H1 (cell line): ENCODE results near the gene CLASP2. TPM values are rescaled to one million over a fixed set of nuclear protein-coding genes. Genes with fewer than 3 reads are reported as not detected.
A peak's percentile ranks its signal among the peaks of the same experiment; 100 is the strongest.

Experiments used
- CTCF ChIA-PET: fragments of 300-600 bp; sonication (Branson Sonifier 250); formaldehyde crosslinking; loops from one replicate; lab custom pipeline; 2021; ENCODE audit not compliant: partially characterized antibody; lab: Charles Lee
- POLR2A ChIA-PET: fragments of 300-600 bp; sonication (Branson Sonifier 250); formaldehyde crosslinking; loops from one replicate; lab custom pipeline; 2021; ENCODE audit warnings: inconsistent platforms; ENCODE audit not compliant: partially characterized antibody; lab: Charles Lee
- DNase-seq, 2 experiments: peaks; one replicate each; pipeline versions ENCODE4 v3.0.0 to v3.0.0-alpha.2; 2010 to 2022; ENCODE audit warnings: low spot score in 2 of 2, low read depth in 1 of 2, mixed read lengths in 1 of 2
- FAIRE-seq: peaks from 2 replicates; lab custom pipeline; 2011; peaks lifted over from hg19 to GRCh38; lab: Jason Lieb, UNC
- H2AFZ ChIP-seq: 2 replicates; pipeline ENCODE4 v1.8.1; 2012; ENCODE audit warnings: low read length, inconsistent platforms
- H2AK5ac ChIP-seq: 2 replicates; pipeline ENCODE4 v1.6.1; 2013; ENCODE audit warnings: low read depth, low read length
- H2BK120ac ChIP-seq: replicated peaks from 2 replicates; pipeline ENCODE3; 2013; ENCODE audit warnings: low read depth, low read length, inconsistent platforms
- H2BK12ac ChIP-seq: 2 replicates; pipeline ENCODE4 v1.6.1; 2013; ENCODE audit warnings: low read depth, low read length
- H2BK15ac ChIP-seq: 2 replicates; pipeline ENCODE4 v1.6.1; 2013; ENCODE audit warnings: low read length
- H2BK20ac ChIP-seq: 2 replicates; pipeline ENCODE4 v1.6.1; 2013; ENCODE audit warnings: low read length
- H2BK5ac ChIP-seq: 2 replicates; pipeline ENCODE4 v1.6.1; 2013; ENCODE audit warnings: low read depth, low read length
- H3K14ac ChIP-seq: 2 replicates; pipeline ENCODE4 v1.6.1; 2013; ENCODE audit warnings: inconsistent platforms; ENCODE audit not compliant: insufficient read length
- H3K18ac ChIP-seq: 2 replicates; pipeline ENCODE4 v1.6.1; 2013; ENCODE audit warnings: low read length; ENCODE audit errors: extremely low read depth
- H3K23ac ChIP-seq: 2 replicates; pipeline ENCODE4 v1.6.1; 2013; ENCODE audit warnings: inconsistent platforms; ENCODE audit not compliant: insufficient read length
- H3K23me2 ChIP-seq: 2 replicates; pipeline ENCODE4 v1.6.1; 2013; ENCODE audit warnings: low read depth, low read length
- H3K27ac ChIP-seq: 2 replicates; pipeline ENCODE4 v1.6.1; 2011; ENCODE audit warnings: low read depth, low read length, inconsistent platforms
- H3K27me3 ChIP-seq, 4 experiments: replicated peaks in 1 of 4; 1 replicate in 1 of 4; 2 replicates in 3 of 4; pipeline versions ENCODE4 v1.6.1 to v1.8.1; 2011 to 2013; ENCODE audit warnings: low read length in 3 of 4, mild to moderate bottlenecking in 3 of 4, inconsistent platforms in 2 of 4, mixed read lengths in 2 of 4, moderate library complexity in 1 of 4; ENCODE audit not compliant: control insufficient read depth in 3 of 4, insufficient read depth in 3 of 4; ENCODE audit errors: extremely low read depth in 1 of 4
- H3K36me3 ChIP-seq, 4 experiments: 2 replicates each; pipeline versions ENCODE4 v1.6.1 to v1.8.1; 2011 to 2013; ENCODE audit warnings: mild to moderate bottlenecking in 4 of 4, low read length in 3 of 4, moderate library complexity in 2 of 4, control low read depth in 1 of 4, inconsistent platforms in 1 of 4; ENCODE audit not compliant: insufficient read depth in 4 of 4, control insufficient read depth in 2 of 4
- H3K4ac ChIP-seq: replicated peaks from 2 replicates; pipeline ENCODE3; 2013; ENCODE audit warnings: low read length, low read depth, mixed read lengths, inconsistent platforms; ENCODE audit not compliant: insufficient read length
- H3K4me1 ChIP-seq, 4 experiments: replicated peaks in 1 of 4; 1 replicate in 1 of 4; 2 replicates in 3 of 4; pipeline versions ENCODE4 v1.6.1 to v1.8.1; 2011 to 2013; ENCODE audit warnings: low read length in 3 of 4, inconsistent platforms in 2 of 4, mixed read lengths in 1 of 4; ENCODE audit not compliant: insufficient read depth in 4 of 4, control insufficient read depth in 3 of 4
- H3K4me2 ChIP-seq, 2 experiments: 2 replicates each; pipeline versions ENCODE4 v1.6.1 to v1.8.1; 2011 to 2013; ENCODE audit warnings: low read depth in 2 of 2, low read length in 2 of 2, control low read depth in 1 of 2, inconsistent platforms in 1 of 2, mild to moderate bottlenecking in 1 of 2; ENCODE audit not compliant: insufficient read depth in 1 of 2
- H3K4me3 ChIP-seq, 4 experiments: fragments of 200-600, 300-600 bp in 1 of 4; sonication (generic), shearing (Covaris generic), sonication (Bioruptor Twin) in 1 of 4; 2 replicates each; pipeline versions ENCODE4 v1.5.1 to v1.8.1; 2011 to 2016; ENCODE audit warnings: low read length in 4 of 4, low read depth in 3 of 4, control low read depth in 2 of 4, inconsistent platforms in 2 of 4, mild to moderate bottlenecking in 2 of 4, mixed read lengths in 1 of 4, moderate library complexity in 1 of 4; ENCODE audit not compliant: insufficient read depth in 2 of 4; ENCODE audit errors: extremely low read depth in 1 of 4
- H3K56ac ChIP-seq: replicated peaks from 2 replicates; pipeline ENCODE3; 2013; ENCODE audit warnings: low read depth, mild to moderate bottlenecking, mixed read lengths, low read length, inconsistent platforms; ENCODE audit not compliant: insufficient read length
- H3K79me1 ChIP-seq: 2 replicates; pipeline ENCODE4 v1.6.1; 2013; ENCODE audit warnings: low read depth, low read length, control low read depth
- H3K79me2 ChIP-seq, 2 experiments: 2 replicates each; pipeline versions ENCODE4 v1.6.1 to v1.8.1; 2012 to 2013; ENCODE audit warnings: low read length in 2 of 2, mild to moderate bottlenecking in 2 of 2, inconsistent platforms in 1 of 2; ENCODE audit not compliant: insufficient read depth in 2 of 2, control insufficient read depth in 1 of 2
- H3K9ac ChIP-seq, 4 experiments: replicated peaks in 1 of 4; 1 replicate in 1 of 4; 2 replicates in 3 of 4; pipeline versions ENCODE4 v1.6.1 to v1.8.1; 2011 to 2013; ENCODE audit warnings: low read depth in 3 of 4, low read length in 3 of 4, control low read depth in 2 of 4, mild to moderate bottlenecking in 2 of 4, moderate library complexity in 2 of 4, inconsistent platforms in 1 of 4; ENCODE audit errors: extremely low read depth in 1 of 4
- H3K9me3 ChIP-seq, 2 experiments: 2 replicates each; pipeline versions ENCODE4 v1.6.1 to v1.8.1; 2012 to 2013; ENCODE audit warnings: mild to moderate bottlenecking in 2 of 2, moderate library complexity in 2 of 2, control low read depth in 1 of 2, inconsistent platforms in 1 of 2, low read depth in 1 of 2, low read length in 1 of 2, mixed read lengths in 1 of 2; ENCODE audit not compliant: insufficient read depth in 2 of 2
- H4K20me1 ChIP-seq, 2 experiments: replicated peaks in 1 of 2; 2 replicates each; pipeline versions ENCODE3 to v1.8.1; 2011 to 2013; ENCODE audit warnings: inconsistent platforms in 2 of 2, low read length in 2 of 2, mild to moderate bottlenecking in 1 of 2; ENCODE audit not compliant: insufficient read depth in 2 of 2, control insufficient read depth in 1 of 2
- H4K5ac ChIP-seq: 2 replicates; pipeline ENCODE4 v1.6.1; 2013; ENCODE audit warnings: low read length, low read depth, mixed read lengths, inconsistent platforms; ENCODE audit not compliant: insufficient read length
- H4K8ac ChIP-seq: 2 replicates; pipeline ENCODE4 v1.8.0; 2013; ENCODE audit warnings: mild to moderate bottlenecking, moderate library complexity, low read length, inconsistent platforms; ENCODE audit not compliant: insufficient read depth; ENCODE audit errors: extremely low read depth
- H4K91ac ChIP-seq: replicated peaks from 2 replicates; pipeline ENCODE3; 2013; ENCODE audit warnings: low read length, mixed read lengths, inconsistent platforms; ENCODE audit not compliant: insufficient read length
- CBX5 ChIP-seq: fragments of 300-800, 300-1000 bp; sonication (generic); IDR thresholded peaks from 2 replicates; pipeline ENCODE4 v1.7.1; 2016; ENCODE audit warnings: antibody characterized with exemption, low read length, low read depth
- CREB1 ChIP-seq: IDR thresholded peaks from 2 replicates; pipeline ENCODE4 v1.6.1; 2012; ENCODE audit warnings: inconsistent platforms
- KDM1A ChIP-seq: fragments of 200-600, 300-600 bp; sonication (generic); IDR thresholded peaks from 2 replicates; pipeline ENCODE4 v1.7.1; 2016; ENCODE audit warnings: mild to moderate bottlenecking, low read length, borderline replicate concordance
- POLR2A ChIP-seq, 2 experiments: IDR thresholded peaks; 1 replicate in 1 of 2; 2 replicates in 1 of 2; pipeline ENCODE4 v1.6.1; 2011; ENCODE audit warnings: low read depth in 2 of 2, low read length in 2 of 2, mild to moderate bottlenecking in 2 of 2; ENCODE audit errors: control extremely low read depth in 1 of 2
- SUZ12 ChIP-seq: fragments of 200-600 bp; sonication (generic); IDR thresholded peaks from 2 replicates; pipeline ENCODE4 v1.6.1; 2012; ENCODE audit warnings: mild to moderate bottlenecking, inconsistent platforms, low read length, moderate library complexity, mixed read lengths
- TAF7 ChIP-seq: optimal IDR thresholded peaks from 2 replicates; pipeline ENCODE3; 2011; ENCODE audit warnings: low read depth, mild to moderate bottlenecking, inconsistent platforms, low read length, moderate library complexity, borderline replicate concordance
- YY1 ChIP-seq: IDR thresholded peaks from 2 replicates; pipeline ENCODE4 v1.6.1; 2011; ENCODE audit warnings: low read depth, mild to moderate bottlenecking, low read length
- WGBS, 2 experiments: shearing (Covaris generic) in 1 of 2; methylation state at CpG; one replicate each; pipeline versions ENCODE4 v1.1.6 to v1.1.7; 2013 to 2015; ENCODE audit warnings: low lambda C conversion rate in 2 of 2, mixed read lengths in 2 of 2, inconsistent platforms in 1 of 2, low coverage in 1 of 2, missing lambda C conversion rate in 1 of 2; ENCODE audit not compliant: insufficient replicate concordance in 2 of 2, insufficient coverage in 1 of 2, insufficient read length in 1 of 2; ENCODE audit errors: extremely low coverage in 1 of 2, missing lambda C conversion rate in 1 of 2; 5-methylcytosine and 5-hydroxymethylcytosine counted together
- polyA plus RNA-seq, 7 experiments: library from polyadenylated mRNA; depleted of rRNA in 3 of 7; stranded (reverse) in 5 of 7; unstranded in 2 of 7; fragments of >200 nt in 5 of 7; fragments of 200-250 nt in 2 of 7; gene quantifications; 1 replicate in 5 of 7; 2 replicates in 1 of 7; 4 replicates in 1 of 7; pipeline versions ENCODE4 v1.2.1 to v1.2.3, GENCODE V29; 2011 to 2013; ENCODE audit warnings: missing spikeins in 2 of 7, mixed read lengths in 2 of 7
- total RNA-seq: library from RNA; stranded (reverse); fragmentation: NEBNext Ultra II Directional; extraction: Animal tissue kit (Norgen Biotek cat#: 25700); gene quantifications from 2 replicates; pipeline ENCODE4 v1.2.1, GENCODE V29; 2021
- TF ChIP-seq, protein P1 (sequence below): IDR thresholded peaks from 2 replicates; pipeline ENCODE4 v1.6.1; 2011; ENCODE audit warnings: low read depth, mild to moderate bottlenecking, low read length; ENCODE audit not compliant: insufficient read depth

Gene CLASP2
- total and polyA plus RNA-seq, 2 of the 8 experiments (the other 6 are each of a cell fraction or from before 2014, with no cell fraction given) = 21.7 to 58.0 TPM

DNA sequence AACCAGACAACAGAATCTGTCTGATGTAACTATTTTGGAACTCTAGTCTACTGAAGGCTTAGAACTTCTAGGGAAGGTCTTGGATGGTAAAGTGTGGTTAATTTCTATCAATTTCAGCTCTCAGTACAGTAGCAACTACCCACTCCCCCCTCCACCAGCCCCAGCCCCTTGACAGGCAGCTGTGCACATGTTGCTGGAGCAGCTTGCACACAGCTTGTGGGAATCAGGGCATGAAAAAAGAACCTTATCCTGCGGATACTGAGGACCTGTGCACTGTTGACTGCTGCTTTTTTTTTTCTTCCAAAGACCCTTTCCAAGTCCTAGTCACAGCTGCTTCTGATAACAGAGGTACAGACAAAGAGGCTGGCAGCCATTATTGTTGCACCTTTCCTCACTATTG lies 196.3 kb downstream of the CLASP2 start:
- Histone ChIP-seq H3K4me1 (peaks cover 0 to 3% (median 0%) of the 10 kb centered on the region in 4 experiments; a peak in 2 of 7 replicates), H4K20me1 (no peaks in the 10 kb centered on the region)
- CTCF ChIA-PET = interaction anchor here (0.7 kb wide), 1 partner anchor 21 kb away, joined by 3 read pairs; no protein-coding TSS in a partner anchor
- 91% methylated on average over 1 of the region's 1 CpG; no CpG with 5 or more reads in 1 of the 2 experiments for WGBS, 2 experiments
- TF ChIP-seq, protein P1, sequence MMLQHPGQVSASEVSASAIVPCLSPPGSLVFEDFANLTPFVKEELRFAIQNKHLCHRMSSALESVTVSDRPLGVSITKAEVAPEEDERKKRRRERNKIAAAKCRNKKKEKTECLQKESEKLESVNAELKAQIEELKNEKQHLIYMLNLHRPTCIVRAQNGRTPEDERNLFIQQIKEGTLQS = no peak
- TF ChIP-seq CBX5 = no peak
- TF ChIP-seq POLR2A (IDR thresholded peaks at IDR 0.05; ENCODE audit: control extremely low read depth in 1 of 2, low read depth in 2 of 2, low read length in 2 of 2) = no peak
- TF ChIP-seq YY1 = peak; percentile 46; the same call in 1 of the 2 replicates
- TF ChIP-seq KDM1A = no peak
- TF ChIP-seq CREB1 = no peak
- TF ChIP-seq TAF7 = no peak
- TF ChIP-seq SUZ12 = no peak
- TF ChIP-seq, all 59 proteins: peak for 1
- Histone ChIP-seq H4K5ac (no peak overlapping the region), H3K36me3 (peaks cover 0 to 5% (median 2%) of the 10 kb centered on the region in 4 experiments; a peak in 3 of 8 replicates), H4K91ac (no peak overlapping the region), H3K23me2 (no peaks in the 10 kb centered on the region; the same call in 1 of the 2 replicates), H3K56ac (no peak overlapping the region), H3K9me3 (no peaks in the 10 kb centered on the region), H4K8ac (no peak overlapping the region), H2BK20ac (no peak overlapping the region), H3K9ac (no peak overlapping the region), H3K4me2 (no peak overlapping the region), H2BK120ac (no peak overlapping the region), H3K79me1 (no peaks in the 10 kb centered on the region), H2AFZ (no peak overlapping the region), H3K18ac (no peak overlapping the region), H3K14ac (no peak overlapping the region), H2BK12ac (no peak overlapping the region), H2AK5ac (no peak overlapping the region), H2BK15ac (no peak overlapping the region), H2BK5ac (no peak overlapping the region), H3K4me3 (no peak overlapping the region), H3K4ac (no peak overlapping the region), H3K79me2 (no peaks in the 10 kb centered on the region), H3K27ac (no peak overlapping the region), H3K27me3 (no peaks in the 10 kb centered on the region), H3K23ac (no peak overlapping the region)
- POLR2A ChIA-PET = no interaction called here
- FAIRE-seq (no peak), DNase-seq (no peak)
